Measurements from ENCODE around the gene CASP3.
"Not testable (repeated sequence)": the region's sequence is repeated elsewhere in the genome, so short reads cannot be mapped to it uniquely, and the experiment has no call there.

Gene CASP3

GRCh38 chr4:184600982-184601381, 48.3 kb downstream of the CASP3 start:
- H3K4me3 ChIP-seq (ENCODE audit: low read length, poor library complexity, severe bottlenecking); H3K4me1 ChIP-seq (ENCODE audit: insufficient read depth, low read length, poor library complexity, severe bottlenecking); H2AFZ ChIP-seq (ENCODE audit: low read length); H3K9me2 ChIP-seq (replicated peaks; ENCODE audit: low read depth, low read length); H3K4me2 ChIP-seq (ENCODE audit: low read depth, low read length, poor library complexity, severe bottlenecking); H3K9ac ChIP-seq (ENCODE audit: low read depth, low read length, poor library complexity, severe bottlenecking); H3K36me3 ChIP-seq (ENCODE audit: insufficient read depth, low read length); H3K79me2 ChIP-seq (ENCODE audit: insufficient read depth, low read length); H4K20me1 ChIP-seq (ENCODE audit: insufficient read depth, low read length, poor library complexity, severe bottlenecking); H3K9me3 ChIP-seq (ENCODE audit: insufficient read depth, low read depth, low read length); H3K27me3 ChIP-seq (ENCODE audit: insufficient read depth, low read length, poor library complexity, severe bottlenecking); H3F3A ChIP-seq (ENCODE audit: low read depth): not testable (repeated sequence)

GRCh38 chr4:184599492-184600135, 49.6 kb downstream of the CASP3 start:
- H3K79me2 ChIP-seq (ENCODE audit: insufficient read depth, low read length): no peaks in the 10 kb centered on the region
- H3K9ac ChIP-seq (ENCODE audit: low read depth, low read length, poor library complexity, severe bottlenecking): no peak overlapping the region
- no peak overlapping the region for H3K4me3 ChIP-seq (ENCODE audit: low read length, poor library complexity, severe bottlenecking)
- H3K27me3 ChIP-seq (ENCODE audit: insufficient read depth, low read length, poor library complexity, severe bottlenecking): no peaks in the 10 kb centered on the region
- H3K9me3 ChIP-seq (ENCODE audit: insufficient read depth, low read depth, low read length): no peaks in the 10 kb centered on the region; the same call in 1 of the 2 replicates
- H3K4me2 ChIP-seq (ENCODE audit: low read depth, low read length, poor library complexity, severe bottlenecking): no peak overlapping the region
- no peaks in the 10 kb centered on the region for H3K9me2 ChIP-seq (replicated peaks; ENCODE audit: low read depth, low read length)
- no peaks in the 10 kb centered on the region for H3K36me3 ChIP-seq (ENCODE audit: insufficient read depth, low read length)
- no peak for TF ChIP-seq EZH2phosphoT487 (IDR thresholded peaks at IDR 0.05; ENCODE audit: borderline replicate concordance)
- TF ChIP-seq CTCF (conservative IDR thresholded peaks at IDR 0.05; ENCODE audit: low read length): no peak
- no peaks in the 10 kb centered on the region for H3K4me1 ChIP-seq (ENCODE audit: insufficient read depth, low read length, poor library complexity, severe bottlenecking)
- H4K20me1 ChIP-seq (ENCODE audit: insufficient read depth, low read length, poor library complexity, severe bottlenecking): no peaks in the 10 kb centered on the region
- no peaks in the 10 kb centered on the region for H3F3A ChIP-seq (ENCODE audit: low read depth)
- H2AFZ ChIP-seq (ENCODE audit: low read length): no peak overlapping the region

- Histone ChIP-seq H3K27me3 (ENCODE audit: insufficient read depth, low read length, poor library complexity, severe bottlenecking) (no peaks in the 10 kb centered on the region), H3K4me1 (ENCODE audit: insufficient read depth, low read length, poor library complexity, severe bottlenecking) (no peaks in the 10 kb centered on the region), H4K20me1 (ENCODE audit: insufficient read depth, low read length, poor library complexity, severe bottlenecking) (no peaks in the 10 kb centered on the region), H3K4me2 (ENCODE audit: low read depth, low read length, poor library complexity, severe bottlenecking) (no peak overlapping the region), H2AFZ (ENCODE audit: low read length) (no peak overlapping the region), H3K4me3 (ENCODE audit: low read length, poor library complexity, severe bottlenecking) (no peak overlapping the region), H3F3A (ENCODE audit: low read depth) (no peaks in the 10 kb centered on the region), H3K9me3 (ENCODE audit: insufficient read depth, low read depth, low read length) (no peaks in the 10 kb centered on the region), H3K79me2 (ENCODE audit: insufficient read depth, low read length) (no peaks in the 10 kb centered on the region), H3K36me3 (ENCODE audit: insufficient read depth, low read length) (no peaks in the 10 kb centered on the region), H3K9ac (ENCODE audit: low read depth, low read length, poor library complexity, severe bottlenecking) (no peak overlapping the region), H3K9me2 (replicated peaks; ENCODE audit: low read depth, low read length) (no peaks in the 10 kb centered on the region)
- no peak for TF ChIP-seq CTCF (conservative IDR thresholded peaks at IDR 0.05; ENCODE audit: low read length)
- no peak for TF ChIP-seq EZH2phosphoT487 (IDR thresholded peaks at IDR 0.05; ENCODE audit: borderline replicate concordance)
Measured at GRCh38 chr4:184598753-184599491, 50.3 kb downstream of the CASP3 start.
